ENCODE measurements around the gene RAD51AP1. TPM values are rescaled to one million over a fixed set of nuclear protein-coding genes. Genes with fewer than 3 reads are reported as not detected.

The RAD51AP1 gene, protein sequence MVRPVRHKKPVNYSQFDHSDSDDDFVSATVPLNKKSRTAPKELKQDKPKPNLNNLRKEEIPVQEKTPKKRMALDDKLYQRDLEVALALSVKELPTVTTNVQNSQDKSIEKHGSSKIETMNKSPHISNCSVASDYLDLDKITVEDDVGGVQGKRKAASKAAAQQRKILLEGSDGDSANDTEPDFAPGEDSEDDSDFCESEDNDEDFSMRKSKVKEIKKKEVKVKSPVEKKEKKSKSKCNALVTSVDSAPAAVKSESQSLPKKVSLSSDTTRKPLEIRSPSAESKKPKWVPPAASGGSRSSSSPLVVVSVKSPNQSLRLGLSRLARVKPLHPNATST
- total RNA-seq (2014; rRNA removed; shearing (Covaris generic)) (13.1 and 13.2 TPM in 2 replicates), polyA plus RNA-seq (2016; fragmentation: Nextera tagmentation; extraction: Ambion mirVana) (11.6 and 12.4 TPM in 2 replicates)

DNA sequence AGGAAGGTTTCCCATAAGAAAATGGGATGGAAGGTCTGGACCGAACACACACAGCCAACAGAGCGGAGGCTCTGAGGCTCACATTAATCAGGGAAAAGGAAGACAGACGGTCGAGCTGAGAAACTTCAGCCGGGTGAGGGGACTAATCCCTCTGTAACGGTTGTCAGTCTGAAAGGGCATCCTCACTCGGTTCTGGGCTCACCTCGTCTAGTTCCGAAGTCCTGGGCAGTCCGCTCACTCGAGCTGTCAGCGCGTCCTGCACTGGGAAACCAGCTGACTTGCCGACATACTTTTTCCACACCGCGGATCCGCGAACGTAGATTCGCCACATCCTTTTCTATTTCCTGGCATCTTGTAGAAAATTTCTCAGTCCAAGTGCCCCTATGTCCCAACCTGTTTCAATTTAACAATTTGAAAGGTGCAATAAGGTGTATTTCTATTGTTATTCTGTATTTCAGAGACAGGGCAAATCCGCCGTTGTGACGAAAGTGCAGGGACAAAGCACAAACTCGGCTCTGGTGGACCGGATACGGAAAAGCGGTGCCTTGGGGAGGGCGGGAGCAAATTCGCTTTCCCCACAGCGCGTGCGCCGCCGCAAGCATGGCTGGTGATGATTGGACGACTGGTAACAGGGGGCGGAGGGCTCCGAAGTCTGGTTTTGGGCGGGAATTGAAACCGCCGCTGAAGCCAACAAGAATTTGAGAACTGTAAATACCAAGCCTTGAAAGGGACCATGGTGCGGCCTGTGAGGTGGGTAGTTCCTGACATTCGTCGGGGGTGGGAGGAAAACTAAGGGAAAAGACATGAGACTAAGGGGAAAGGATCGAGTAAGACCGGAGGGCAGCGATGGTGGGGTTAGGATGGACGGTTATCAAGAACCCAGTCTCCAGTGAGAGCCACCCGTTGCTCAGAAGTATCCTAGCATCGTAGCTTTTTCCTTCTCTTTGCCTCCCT, at the start of gene RAD51AP1:
Gene RAD51AP1 (plus strand): TSS at position 684 of the 954 bp plus-strand sequence. CDS start 50 bp downstream, at position 734.
- Histone ChIP-seq H3K27me3 (replicated peaks; ENCODE audit: insufficient read depth) (no peaks in the 10 kb centered on the region), H3K27ac (peak within 1 kb of the TSS; percentile 89), H4K20me1 (ENCODE audit: insufficient read depth) (no peaks in the 10 kb centered on the region), H3K4me3 (peak within 1 kb of the TSS; percentile 83), H3K9me3 (ENCODE audit: low read depth) (no peaks in the 10 kb centered on the region), H3K79me2 (ENCODE audit: insufficient read depth) (peaks cover 62% of the 10 kb centered on the region), H3K4me1 (ENCODE audit: insufficient read depth) (peaks cover 12% of the 10 kb centered on the region), H3K36me3 (ENCODE audit: low read depth) (peaks cover 8% of the 10 kb centered on the region), H3K4me2 (ENCODE audit: unreplicated experiment) (peak within 1 kb of the TSS; percentile 91), H2AFZ (peak within 1 kb of the TSS; percentile 95), H3F3A (ENCODE audit: insufficient read depth) (no peaks in the 10 kb centered on the region), H3K9me2 (ENCODE audit: insufficient read depth) (no peaks in the 10 kb centered on the region), H3K9ac (peak within 1 kb of the TSS; percentile 93)
- 1% methylated on average over 48 to 49 of the region's 49 CpGs for WGBS, 2 experiments (ENCODE audit: low coverage in 1 of 2, low lambda C conversion rate in 2 of 2, missing lambda C conversion rate in 2 of 2)
- TF ChIP-seq EZH2 (IDR thresholded peaks at IDR 0.05; ENCODE audit: insufficient read depth, poor library complexity, severe bottlenecking): no peak
- TF ChIP-seq EZH2phosphoT487 (IDR thresholded peaks at IDR 0.05; ENCODE audit: insufficient read depth, low read depth): no peak
- in situ Hi-C loops (cut with MboI): no loop called here
- DNase-seq: peak; percentile 98

DNA sequence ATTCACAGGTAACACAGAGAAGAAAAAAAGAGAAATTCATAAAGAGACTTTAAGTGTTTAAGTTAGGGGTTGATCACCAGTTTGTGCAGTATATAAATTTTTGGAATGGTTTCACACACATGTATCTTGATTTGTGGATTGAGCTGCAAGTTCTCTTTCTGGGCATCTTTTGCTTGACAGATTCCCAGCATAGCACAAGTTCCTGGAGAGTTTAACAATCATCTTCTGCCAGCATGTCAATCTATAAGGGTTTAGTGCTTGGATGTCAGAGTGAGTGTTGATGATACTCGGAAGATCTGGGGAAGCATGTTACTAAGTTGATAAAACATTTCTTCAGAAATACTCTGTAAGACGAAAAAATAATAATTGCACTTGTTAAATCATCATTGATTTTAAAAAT, 49.1 kb upstream of the RAD51AP1 start:
- no peaks in the 10 kb centered on the region for H3K79me2 ChIP-seq (ENCODE audit: insufficient read depth)
- no peak overlapping the region for H2AFZ ChIP-seq
- no peaks in the 10 kb centered on the region for H3K27me3 ChIP-seq (replicated peaks; ENCODE audit: insufficient read depth)
- no peaks in the 10 kb centered on the region for H3K4me1 ChIP-seq (ENCODE audit: insufficient read depth)
- H3K36me3 ChIP-seq (ENCODE audit: low read depth): peaks cover 36% of the 10 kb centered on the region
- no peaks in the 10 kb centered on the region for H3K9me2 ChIP-seq (ENCODE audit: insufficient read depth)
- 97 to 100% methylated on average over 2 of the region's 2 CpGs for WGBS, 2 experiments (ENCODE audit: low coverage in 1 of 2, low lambda C conversion rate in 2 of 2, missing lambda C conversion rate in 2 of 2)
- no peak for TF ChIP-seq EZH2 (IDR thresholded peaks at IDR 0.05; ENCODE audit: insufficient read depth, poor library complexity, severe bottlenecking)
- no peak overlapping the region for H3K27ac ChIP-seq
- H3K4me2 ChIP-seq (ENCODE audit: unreplicated experiment): no peak overlapping the region
- no peak overlapping the region for H3K9ac ChIP-seq
- H3K4me3 ChIP-seq: no peak overlapping the region
- H3F3A ChIP-seq (ENCODE audit: insufficient read depth): no peaks in the 10 kb centered on the region
- in situ Hi-C loops (cut with MboI): no loop called here
- H4K20me1 ChIP-seq (ENCODE audit: insufficient read depth): no peaks in the 10 kb centered on the region
- no peaks in the 10 kb centered on the region for H3K9me3 ChIP-seq (ENCODE audit: low read depth)
- DNase-seq: no peak

DNA sequence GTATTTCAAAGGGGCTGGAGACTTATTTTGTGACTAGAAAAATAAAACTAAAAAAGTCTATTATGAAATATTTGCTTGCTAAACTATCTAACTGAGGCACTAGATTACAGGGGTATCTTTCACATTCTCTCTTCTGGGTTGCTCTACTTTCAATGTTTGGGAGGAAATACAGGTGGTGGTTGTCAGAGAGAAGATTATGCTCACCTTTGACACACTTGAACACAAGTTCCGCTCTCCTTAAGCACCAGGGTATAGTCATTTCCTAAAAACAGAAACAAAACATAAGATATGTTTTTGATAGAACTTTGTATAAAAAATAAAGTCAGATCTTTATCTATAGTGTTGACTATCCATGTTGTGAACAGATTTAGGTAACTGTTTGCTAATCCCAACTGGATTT, 47.7 kb upstream of the RAD51AP1 start:
- Histone ChIP-seq H3K9me2 (ENCODE audit: insufficient read depth) (no peaks in the 10 kb centered on the region), H3K36me3 (ENCODE audit: low read depth) (peaks cover 48% of the 10 kb centered on the region)

DNA sequence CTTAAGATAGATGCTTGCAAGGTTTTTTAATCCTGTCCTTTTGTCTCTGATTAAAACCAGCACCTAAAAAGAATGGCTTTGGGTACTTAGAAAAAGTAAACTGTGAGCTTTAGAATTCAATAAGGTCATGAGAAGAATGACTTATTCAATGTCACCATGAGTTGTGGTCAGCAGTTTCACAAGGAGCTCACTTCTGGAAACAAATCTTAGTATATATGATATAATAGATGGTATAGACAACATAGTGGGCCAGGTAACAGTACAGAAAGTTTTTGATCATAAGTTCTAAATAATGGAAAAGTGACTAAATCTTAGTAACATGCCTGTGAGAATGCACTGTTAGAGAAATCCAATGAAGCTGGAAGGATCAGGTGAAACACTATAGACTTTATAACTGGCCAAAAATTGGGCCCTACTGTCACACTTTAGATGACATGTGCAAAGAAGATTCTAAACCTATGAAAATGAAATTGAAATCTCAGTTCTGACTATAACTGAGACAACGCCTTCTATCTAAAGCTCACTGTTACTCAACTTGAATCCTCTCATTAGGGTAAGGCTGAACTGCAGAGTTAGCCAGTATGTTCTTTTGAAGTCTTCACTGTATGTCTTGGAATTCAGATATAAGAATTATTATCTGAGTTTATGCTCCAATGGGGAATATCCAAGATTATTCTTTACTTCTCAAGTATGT, 42.4 kb upstream of the RAD51AP1 start:
- Histone ChIP-seq H3K9me2 (ENCODE audit: insufficient read depth) (no peaks in the 10 kb centered on the region), H3K27me3 (replicated peaks; ENCODE audit: insufficient read depth) (no peaks in the 10 kb centered on the region), H3K36me3 (ENCODE audit: low read depth) (peaks cover 48% of the 10 kb centered on the region; the same call in 1 of the 2 replicates), H2AFZ (no peak overlapping the region), H3K9ac (no peak overlapping the region), H3K4me3 (no peak overlapping the region), H3K4me2 (ENCODE audit: unreplicated experiment) (no peak overlapping the region), H3K79me2 (ENCODE audit: insufficient read depth) (no peaks in the 10 kb centered on the region), H3K4me1 (ENCODE audit: insufficient read depth) (no peaks in the 10 kb centered on the region), H3K27ac (no peak overlapping the region), H3K9me3 (ENCODE audit: low read depth) (no peaks in the 10 kb centered on the region), H4K20me1 (ENCODE audit: insufficient read depth) (no peaks in the 10 kb centered on the region), H3F3A (ENCODE audit: insufficient read depth) (no peaks in the 10 kb centered on the region)
- DNase-seq: no peak
- WGBS, 2 experiments (ENCODE audit: low coverage in 1 of 2, low lambda C conversion rate in 2 of 2, missing lambda C conversion rate in 2 of 2): 100% methylated on average over 1 of the region's 1 CpG
- TF ChIP-seq EZH2phosphoT487 (IDR thresholded peaks at IDR 0.05; ENCODE audit: insufficient read depth, low read depth): no peak
- TF ChIP-seq EZH2 (IDR thresholded peaks at IDR 0.05; ENCODE audit: insufficient read depth, poor library complexity, severe bottlenecking): no peak
- in situ Hi-C loops (cut with MboI): no loop called here

More for the DNA sequence above, 47.7 kb upstream of the RAD51AP1 start:
- Histone ChIP-seq H3K27ac (no peak overlapping the region), H3K9ac (no peak overlapping the region), H3K4me3 (no peak overlapping the region), H2AFZ (no peak overlapping the region), H3K9me3 (ENCODE audit: low read depth) (no peaks in the 10 kb centered on the region), H3K79me2 (ENCODE audit: insufficient read depth) (no peaks in the 10 kb centered on the region), H4K20me1 (ENCODE audit: insufficient read depth) (no peaks in the 10 kb centered on the region), H3K4me1 (ENCODE audit: insufficient read depth) (no peaks in the 10 kb centered on the region), H3K27me3 (replicated peaks; ENCODE audit: insufficient read depth) (no peaks in the 10 kb centered on the region), H3F3A (ENCODE audit: insufficient read depth) (no peaks in the 10 kb centered on the region), H3K4me2 (ENCODE audit: unreplicated experiment) (no peak overlapping the region)
- TF ChIP-seq EZH2 (IDR thresholded peaks at IDR 0.05; ENCODE audit: insufficient read depth, poor library complexity, severe bottlenecking) (no peak), EZH2phosphoT487 (IDR thresholded peaks at IDR 0.05; ENCODE audit: insufficient read depth, low read depth) (no peak)
- 97 to 100% methylated on average over 1 of the region's 1 CpG for WGBS, 2 experiments (ENCODE audit: low coverage in 1 of 2, low lambda C conversion rate in 2 of 2, missing lambda C conversion rate in 2 of 2)
- DNase-seq: no peak
- in situ Hi-C loops (cut with MboI): no loop called here

Measured in GM23248 (cell line).